ES-I3 (cell line): ENCODE measurements around the gene PADI6.

Experiments used
- H3K36me3 ChIP-seq: 2 replicates; pipeline ENCODE4 v1.6.1; 2013; ENCODE audit warnings: mild to moderate bottlenecking, low read length, control low read depth, moderate library complexity; ENCODE audit not compliant: insufficient read depth
- H3K4me1 ChIP-seq: 2 replicates; pipeline ENCODE4 v1.6.1; 2013; ENCODE audit warnings: mild to moderate bottlenecking, control low read depth, low read length; ENCODE audit not compliant: insufficient read depth
- H3K9ac ChIP-seq: 2 replicates; pipeline ENCODE4 v1.6.1; 2013; ENCODE audit warnings: low read depth, mild to moderate bottlenecking, low read length, moderate library complexity
- H3K9me3 ChIP-seq: 2 replicates; pipeline ENCODE4 v1.6.1; 2013; ENCODE audit warnings: mild to moderate bottlenecking, low read length, moderate library complexity; ENCODE audit not compliant: control insufficient read depth, insufficient read depth

PADI6 gene

GRCh38 chr1:17365293-17365692 is 6.7 kb upstream of the PADI6 start:
- H3K9ac ChIP-seq, result no peak overlapping the region
- no peaks in the 10 kb centered on the region for H3K36me3 ChIP-seq
- peaks cover 9% of the 10 kb centered on the region for H3K4me1 ChIP-seq
- H3K9me3 ChIP-seq, result no peaks in the 10 kb centered on the region

- Histone ChIP-seq H3K9ac (no peak overlapping the region), H3K4me1 (peaks cover 15% of the 10 kb centered on the region), H3K9me3 (no peaks in the 10 kb centered on the region), H3K36me3 (no peaks in the 10 kb centered on the region)
Observed at GRCh38 chr1:17369466-17369865, 2.5 kb upstream of the PADI6 start.

GRCh38 chr1:17370618-17371017 is 1.4 kb upstream of the PADI6 start:
- no peak overlapping the region for H3K9ac ChIP-seq
- peaks cover 15% of the 10 kb centered on the region for H3K4me1 ChIP-seq
- no peaks in the 10 kb centered on the region for H3K9me3 ChIP-seq
- H3K36me3 ChIP-seq, result no peaks in the 10 kb centered on the region

- Histone ChIP-seq H3K4me1 (peaks cover 15% of the 10 kb centered on the region), H3K36me3 (no peaks in the 10 kb centered on the region), H3K9ac (no peak overlapping the region), H3K9me3 (no peaks in the 10 kb centered on the region)
Observed at GRCh38 chr1:17372955-17373354, 959 bp downstream of the PADI6 start.

- Histone ChIP-seq H3K36me3 (no peaks in the 10 kb centered on the region), H3K9me3 (no peaks in the 10 kb centered on the region), H3K4me1 (peaks cover 3% of the 10 kb centered on the region), H3K9ac (no peak overlapping the region)
Observed at GRCh38 chr1:17375651-17376050, 3.7 kb downstream of the PADI6 start.

GRCh38 chr1:17377325-17377953 is 5.4 kb downstream of the PADI6 start:
- Histone ChIP-seq H3K36me3 (no peaks in the 10 kb centered on the region), H3K9ac (no peak overlapping the region), H3K4me1 (no peaks in the 10 kb centered on the region; the same call in none of the 2 replicates), H3K9me3 (no peaks in the 10 kb centered on the region)

- no peaks in the 10 kb centered on the region for H3K9me3 ChIP-seq
- H3K36me3 ChIP-seq, result no peaks in the 10 kb centered on the region
- no peaks in the 10 kb centered on the region; the same call in 1 of the 2 replicates for H3K4me1 ChIP-seq
- no peak overlapping the region for H3K9ac ChIP-seq
Observed at GRCh38 chr1:17381161-17381560, 9.2 kb downstream of the PADI6 start.

GRCh38 chr1:17392199-17392740 is 20.3 kb downstream of the PADI6 start:
- no peak overlapping the region for H3K9ac ChIP-seq
- H3K9me3 ChIP-seq, result no peaks in the 10 kb centered on the region

GRCh38 chr1:17393230-17393629 is 21.2 kb downstream of the PADI6 start:
- Histone ChIP-seq H3K4me1 (no peaks in the 10 kb centered on the region), H3K36me3 (no peaks in the 10 kb centered on the region), H3K9ac (no peak overlapping the region), H3K9me3 (no peaks in the 10 kb centered on the region)

More at GRCh38 chr1:17392199-17392740, 20.3 kb downstream of the PADI6 start:
- H3K36me3 ChIP-seq, result no peaks in the 10 kb centered on the region
- H3K4me1 ChIP-seq, result no peaks in the 10 kb centered on the region

GRCh38 chr1:17397910-17398695 is 26.1 kb downstream of the PADI6 start:
- no peaks in the 10 kb centered on the region for H3K36me3 ChIP-seq
- H3K9ac ChIP-seq, result no peak overlapping the region
- no peaks in the 10 kb centered on the region for H3K4me1 ChIP-seq
- H3K9me3 ChIP-seq, result no peaks in the 10 kb centered on the region

GRCh38 chr1:17400725-17401341 is 28.8 kb downstream of the PADI6 start:
- Histone ChIP-seq H3K4me1 (no peaks in the 10 kb centered on the region; the same call in 1 of the 2 replicates), H3K9me3 (no peaks in the 10 kb centered on the region), H3K36me3 (no peaks in the 10 kb centered on the region), H3K9ac (no peak overlapping the region)

GRCh38 chr1:17401841-17402240 is 29.8 kb downstream of the PADI6 start:
- Histone ChIP-seq H3K4me1 (no peaks in the 10 kb centered on the region; the same call in 1 of the 2 replicates), H3K9ac (no peak overlapping the region), H3K36me3 (no peaks in the 10 kb centered on the region), H3K9me3 (no peaks in the 10 kb centered on the region)

- no peak overlapping the region for H3K9ac ChIP-seq
- no peaks in the 10 kb centered on the region; the same call in 1 of the 2 replicates for H3K4me1 ChIP-seq
- no peaks in the 10 kb centered on the region for H3K9me3 ChIP-seq
- H3K36me3 ChIP-seq, result no peaks in the 10 kb centered on the region; the same call in 1 of the 2 replicates
Observed at GRCh38 chr1:17403081-17403480, 31.1 kb downstream of the PADI6 start.

- Histone ChIP-seq H3K9me3 (no peaks in the 10 kb centered on the region), H3K4me1 (peaks cover 6% of the 10 kb centered on the region; the same call in 1 of the 2 replicates), H3K36me3 (peaks cover 5% of the 10 kb centered on the region; the same call in 1 of the 2 replicates), H3K9ac (no peak overlapping the region)
Observed at GRCh38 chr1:17404034-17404684, 32.2 kb downstream of the PADI6 start.
